ENCODE results near the gene FUZ. TPM values are rescaled to one million over a fixed set of nuclear protein-coding genes. Genes with fewer than 3 reads are reported as not detected.

FUZ gene
- total RNA-seq, 4 donors from 2014 or later, result 4.1 to 13.8 (median 12.3) TPM

GRCh38 chr19:49832556-49832955, 19.5 kb upstream of the FUZ start:
- H3K4me3 ChIP-seq, result no peak overlapping the region
- H3K27ac ChIP-seq, result no peak overlapping the region
- no peaks in the 10 kb centered on the region for H3K4me1 ChIP-seq
- H3K36me3 ChIP-seq, result peaks cover 0 to 92% (median 0%) of the 10 kb centered on the region in 3 donors
- no peak for DNase-seq
- TF ChIP-seq POLR2A (IDR thresholded peaks at IDR 0.05), result no peak
- no peak for TF ChIP-seq CTCF (IDR thresholded peaks at IDR 0.05)
- H3K27me3 ChIP-seq, result no peaks in the 10 kb centered on the region
- no peaks in the 10 kb centered on the region for H3K9me3 ChIP-seq

GRCh38 chr19:49831592-49831991, 18.5 kb upstream of the FUZ start:
- no peak for DNase-seq
- no peaks in the 10 kb centered on the region for H3K27me3 ChIP-seq
- H3K4me3 ChIP-seq, result no peak overlapping the region
- no peaks in the 10 kb centered on the region for H3K4me1 ChIP-seq
- H3K27ac ChIP-seq, result no peak overlapping the region
- H3K9me3 ChIP-seq, result no peaks in the 10 kb centered on the region
- H3K36me3 ChIP-seq, result peaks cover 0 to 82% (median 0%) of the 10 kb centered on the region in 3 donors
- TF ChIP-seq CTCF (IDR thresholded peaks at IDR 0.05), result no peak
- no peak for TF ChIP-seq POLR2A (IDR thresholded peaks at IDR 0.05)

GRCh38 chr19:49830766-49831165, 17.7 kb upstream of the FUZ start:
- Histone ChIP-seq H3K36me3 (peaks cover 0 to 74% (median 0%) of the 10 kb centered on the region in 3 donors), H3K9me3 (no peaks in the 10 kb centered on the region), H3K4me1 (no peaks in the 10 kb centered on the region), H3K27me3 (no peaks in the 10 kb centered on the region), H3K27ac (no peak overlapping the region), H3K4me3 (no peak overlapping the region)
- no peak for DNase-seq
- TF ChIP-seq POLR2A (IDR thresholded peaks at IDR 0.05) (no peak), CTCF (IDR thresholded peaks at IDR 0.05) (no peak)

- peaks cover 0 to 66% (median 0%) of the 10 kb centered on the region in 3 donors for H3K36me3 ChIP-seq
Measured at GRCh38 chr19:49829721-49830120, 16.6 kb upstream of the FUZ start.

GRCh38 chr19:49829200-49829599, 16.1 kb upstream of the FUZ start:
- peaks cover 0 to 66% (median 0%) of the 10 kb centered on the region in 3 donors for H3K36me3 ChIP-seq
- H3K27me3 ChIP-seq, result no peaks in the 10 kb centered on the region
- TF ChIP-seq CTCF (IDR thresholded peaks at IDR 0.05), result no peak
- no peak for TF ChIP-seq POLR2A (IDR thresholded peaks at IDR 0.05)
- no peak overlapping the region for H3K27ac ChIP-seq
- H3K4me3 ChIP-seq, result no peak overlapping the region
- no peaks in the 10 kb centered on the region for H3K4me1 ChIP-seq
- DNase-seq, result no peak
- no peaks in the 10 kb centered on the region for H3K9me3 ChIP-seq

More at GRCh38 chr19:49829721-49830120, 16.6 kb upstream of the FUZ start:
- no peak for TF ChIP-seq CTCF (IDR thresholded peaks at IDR 0.05)
- TF ChIP-seq POLR2A (IDR thresholded peaks at IDR 0.05), result no peak
- H3K27me3 ChIP-seq, result no peaks in the 10 kb centered on the region
- no peaks in the 10 kb centered on the region for H3K4me1 ChIP-seq
- no peaks in the 10 kb centered on the region for H3K9me3 ChIP-seq
- DNase-seq, result no peak
- H3K27ac ChIP-seq, result no peak overlapping the region
- H3K4me3 ChIP-seq, result no peak overlapping the region

GRCh38 chr19:49827034-49827433, 13.9 kb upstream of the FUZ start:
- no peaks in the 10 kb centered on the region for H3K9me3 ChIP-seq
- peaks cover 0 to 61% (median 0%) of the 10 kb centered on the region in 3 donors for H3K36me3 ChIP-seq
- H3K4me3 ChIP-seq, result no peak overlapping the region
- no peak overlapping the region for H3K27ac ChIP-seq
- no peaks in the 10 kb centered on the region for H3K27me3 ChIP-seq
- DNase-seq, result no peak
- no peak for TF ChIP-seq POLR2A (IDR thresholded peaks at IDR 0.05)
- no peak for TF ChIP-seq CTCF (IDR thresholded peaks at IDR 0.05)
- H3K4me1 ChIP-seq, result no peaks in the 10 kb centered on the region
